ENCODE measurements around the gene ABHD5. TPM values are rescaled to one million over a fixed set of nuclear protein-coding genes. Genes with fewer than 3 reads are reported as not detected.

ABHD5 gene
- total RNA-seq, 1 donor from 2014 or later = 19.0 TPM

DNA sequence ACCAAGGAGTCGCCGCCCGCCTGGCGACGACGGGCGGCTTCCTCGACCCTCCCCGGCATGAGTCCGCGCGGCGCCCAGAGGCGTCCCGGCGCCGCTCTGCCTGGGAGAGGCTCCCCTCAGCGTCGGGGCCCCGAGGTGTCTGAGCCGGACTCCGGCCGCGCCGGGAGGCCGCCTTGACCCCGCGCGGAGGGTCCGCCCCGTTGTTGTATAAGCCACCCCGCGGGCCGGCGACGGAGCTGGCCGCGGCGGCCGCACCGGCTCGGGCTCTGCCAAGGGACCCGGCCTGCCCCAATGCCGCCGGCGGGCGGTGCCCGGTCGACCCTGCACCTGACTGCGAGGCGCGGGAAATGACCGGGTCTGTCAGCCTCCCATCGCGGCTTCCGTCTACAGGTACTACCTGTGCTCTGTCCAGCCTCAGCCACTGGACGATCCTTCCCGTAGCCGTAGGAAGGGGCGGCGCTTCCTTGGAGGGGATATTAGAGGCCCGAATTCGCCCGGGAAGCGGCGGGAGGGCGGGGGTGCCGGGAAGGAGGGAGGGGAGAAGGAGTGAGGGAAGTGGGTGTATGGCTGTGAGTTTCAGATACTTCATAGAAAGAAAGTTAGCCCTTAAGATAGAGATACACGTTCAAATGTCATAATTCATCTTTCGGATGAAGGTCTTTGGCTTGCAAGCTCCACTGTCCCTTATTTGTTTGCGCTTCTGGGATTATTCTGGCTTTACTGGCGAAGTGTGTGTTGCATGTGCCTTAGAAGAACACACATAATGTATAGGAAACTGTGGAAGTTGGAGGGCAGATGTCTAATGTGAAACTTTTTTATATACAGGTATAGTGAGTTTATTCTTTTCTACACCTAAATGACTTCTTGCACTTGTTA is 620 bp downstream of the ABHD5 start:
- peak; percentile 84 for DNase-seq
- Mint-ChIP-seq H3K36me3 (ENCODE audit: low read depth) (peaks cover 3% of the 10 kb centered on the region), H3K4me3 (peak overlapping the region; percentile 88), H3K27ac (peak overlapping the region; percentile 73), H3K27me3 (peaks cover 8% of the 10 kb centered on the region), H3K4me1 (peaks cover 33% of the 10 kb centered on the region), H3K9me3 (peaks cover 3% of the 10 kb centered on the region)
- intact Hi-C loops (cut with micrococcal nuclease) = loop anchor here (5.0 kb wide), 3 partner anchors 66 to 1071 kb away; partner anchors contain the start of genes KIAA1143, KIF15 and POMGNT2

DNA sequence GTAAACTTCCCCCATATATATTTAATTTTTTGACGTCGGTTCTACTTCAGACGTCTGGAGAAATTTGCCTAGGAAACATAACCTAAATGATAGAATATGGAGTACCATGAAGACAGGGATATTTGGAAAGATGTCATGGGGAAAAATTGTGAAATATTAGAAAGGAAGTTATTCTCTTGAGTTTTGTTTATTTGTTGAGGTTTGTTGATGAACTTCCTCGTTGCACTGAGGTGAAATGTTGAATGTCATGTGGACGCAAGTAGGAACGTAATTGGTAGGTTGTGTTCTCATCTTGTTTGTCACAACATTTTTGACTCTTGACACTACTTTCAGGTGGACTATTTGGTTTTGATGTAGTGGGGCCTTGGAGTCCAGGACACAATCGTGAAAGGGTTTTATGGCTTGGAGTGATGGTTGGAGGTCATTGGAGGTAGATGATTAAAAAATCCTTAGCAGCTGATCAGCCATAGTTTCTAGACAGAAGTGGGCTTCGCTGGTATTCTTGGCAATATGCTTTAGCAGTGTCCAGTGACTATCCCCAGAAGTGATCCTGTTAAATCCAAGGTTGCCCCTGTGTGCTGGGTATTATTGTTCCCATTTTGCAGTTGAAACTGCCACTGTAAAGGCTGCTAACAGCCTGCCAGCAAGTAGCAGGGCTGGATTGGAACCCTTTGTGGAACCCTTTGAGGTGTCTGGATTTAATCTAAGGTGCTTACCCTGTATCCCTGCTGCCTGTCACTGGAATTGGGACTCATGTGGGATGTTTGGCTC is 1.5 kb downstream of the ABHD5 start:
- Mint-ChIP-seq H3K27me3 (peaks cover 8% of the 10 kb centered on the region), H3K36me3 (ENCODE audit: low read depth) (peaks cover 4% of the 10 kb centered on the region), H3K4me1 (peaks cover 37% of the 10 kb centered on the region), H3K27ac (no peak overlapping the region), H3K9me3 (peaks cover 3% of the 10 kb centered on the region), H3K4me3 (peak overlapping the region; percentile 88)
- intact Hi-C loops (cut with micrococcal nuclease) = loop anchor here (5.0 kb wide), 3 partner anchors 65 to 1070 kb away; partner anchors contain the start of genes KIAA1143, KIF15 and POMGNT2
- peak; percentile 59 for DNase-seq

DNA sequence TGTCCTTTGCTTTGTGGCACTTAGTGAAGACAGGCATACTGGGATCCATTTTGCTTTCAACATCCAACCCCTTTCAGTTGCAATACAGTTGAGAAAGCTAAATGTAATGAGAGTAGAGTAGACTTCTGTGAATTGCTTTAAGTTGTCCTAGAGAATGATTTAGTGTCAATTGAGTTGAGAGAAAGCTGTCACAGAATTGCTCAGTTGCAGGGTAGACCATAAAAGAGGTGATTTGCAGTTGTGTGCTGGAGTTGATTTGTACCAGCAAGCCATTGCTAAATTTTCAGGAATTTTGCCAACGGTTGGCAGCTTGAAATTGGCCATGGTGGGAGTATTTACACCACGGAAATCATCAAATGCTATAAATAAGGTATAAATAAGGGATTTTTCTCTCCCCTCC is 2.2 kb downstream of the ABHD5 start:
- intact Hi-C loops (cut with micrococcal nuclease) = loop anchor here (5.0 kb wide), 3 partner anchors 64 to 1069 kb away; partner anchors contain the start of genes KIAA1143, KIF15 and POMGNT2
- Mint-ChIP-seq H3K4me1 (peaks cover 38% of the 10 kb centered on the region), H3K9me3 (no peaks in the 10 kb centered on the region), H3K4me3 (peak overlapping the region; percentile 88), H3K27ac (no peak overlapping the region), H3K36me3 (ENCODE audit: low read depth) (peaks cover 4% of the 10 kb centered on the region), H3K27me3 (peaks cover 8% of the 10 kb centered on the region)
- DNase-seq = no peak

DNA sequence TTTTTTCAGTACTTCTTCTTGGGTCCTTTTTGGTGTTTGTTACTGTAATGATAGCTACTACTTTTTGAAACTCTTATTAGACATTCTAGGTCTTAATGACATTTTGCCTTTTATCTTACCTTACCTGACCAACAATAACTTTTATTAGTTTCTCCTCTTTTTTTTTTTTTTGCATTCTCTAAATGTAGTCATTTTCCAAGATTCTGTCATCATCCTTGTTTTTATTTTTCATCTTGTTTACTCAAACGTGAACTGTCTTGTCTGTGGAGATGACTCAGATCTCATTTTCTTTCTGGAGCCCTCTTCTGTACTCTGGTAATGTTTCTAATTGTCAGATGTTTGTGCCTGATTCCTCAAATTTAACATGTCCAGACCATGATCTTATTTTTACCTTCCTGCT is 2.9 kb downstream of the ABHD5 start:
- intact Hi-C loops (cut with micrococcal nuclease) = loop anchor here (5.0 kb wide), 3 partner anchors 64 to 1069 kb away; partner anchors contain the start of genes KIAA1143, KIF15 and POMGNT2
- H3K36me3 Mint-ChIP-seq (ENCODE audit: low read depth) = peaks cover 4% of the 10 kb centered on the region

DNA sequence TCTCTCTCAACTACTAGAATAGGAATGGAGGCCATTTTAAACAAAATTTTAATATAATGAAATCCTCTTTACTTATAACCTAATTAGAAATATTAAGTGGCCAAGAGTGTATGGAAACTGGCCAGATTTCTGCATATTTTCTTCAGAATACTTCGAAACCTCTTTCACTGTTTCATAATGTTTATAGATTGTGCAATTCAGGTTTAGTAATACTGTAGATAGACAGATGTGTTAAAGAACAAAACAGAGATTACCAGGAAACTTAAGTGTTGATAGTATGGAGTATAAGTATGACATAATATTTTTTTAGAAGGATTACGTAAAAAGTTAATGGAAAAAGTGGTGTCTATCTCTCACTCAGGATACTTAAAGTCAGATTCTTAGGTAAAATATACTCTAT is 4.7 kb downstream of the ABHD5 start:
- no peak for DNase-seq
- no peaks in the 10 kb centered on the region for H3K9me3 Mint-ChIP-seq
- no peak overlapping the region for H3K4me3 Mint-ChIP-seq
- intact Hi-C loops (cut with micrococcal nuclease) = no loop called here
- H3K36me3 Mint-ChIP-seq (ENCODE audit: low read depth) = peaks cover 16% of the 10 kb centered on the region
- H3K4me1 Mint-ChIP-seq = peaks cover 39% of the 10 kb centered on the region
- H3K27ac Mint-ChIP-seq = no peak overlapping the region
- no peaks in the 10 kb centered on the region for H3K27me3 Mint-ChIP-seq

More for the DNA sequence above, 2.9 kb downstream of the ABHD5 start:
- H3K27me3 Mint-ChIP-seq = peaks cover 8% of the 10 kb centered on the region
- H3K27ac Mint-ChIP-seq = peak overlapping the region; percentile 69
- peak overlapping the region; percentile 31 for H3K4me3 Mint-ChIP-seq
- peaks cover 38% of the 10 kb centered on the region for H3K4me1 Mint-ChIP-seq
- no peaks in the 10 kb centered on the region for H3K9me3 Mint-ChIP-seq
- DNase-seq = no peak

DNA sequence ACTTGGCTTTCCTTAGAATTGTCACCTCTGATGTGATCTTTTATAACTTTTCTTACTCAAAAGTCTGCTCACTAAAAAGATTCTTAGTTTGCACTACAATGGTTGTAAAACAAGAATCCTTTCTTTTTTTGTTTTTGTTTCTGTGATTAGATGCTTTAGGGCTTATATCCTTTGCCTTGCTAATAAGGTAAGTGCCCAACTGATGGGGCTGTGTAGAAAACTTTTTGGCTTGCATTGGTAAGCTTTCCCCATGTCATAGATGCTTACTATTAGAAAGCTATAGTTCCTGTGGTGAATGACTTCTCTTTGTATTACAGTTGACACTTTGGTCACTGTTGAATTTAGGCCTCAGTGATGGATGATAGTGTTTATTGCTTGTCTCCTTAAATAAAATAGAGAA is 5.1 kb downstream of the ABHD5 start:
- peaks cover 38% of the 10 kb centered on the region for H3K4me1 Mint-ChIP-seq
- H3K9me3 Mint-ChIP-seq = no peaks in the 10 kb centered on the region
- no peak overlapping the region for H3K4me3 Mint-ChIP-seq
- no peak overlapping the region for H3K27ac Mint-ChIP-seq
- H3K36me3 Mint-ChIP-seq (ENCODE audit: low read depth) = peaks cover 14% of the 10 kb centered on the region
- H3K27me3 Mint-ChIP-seq = no peaks in the 10 kb centered on the region
- intact Hi-C loops (cut with micrococcal nuclease) = no loop called here
- DNase-seq = no peak

DNA sequence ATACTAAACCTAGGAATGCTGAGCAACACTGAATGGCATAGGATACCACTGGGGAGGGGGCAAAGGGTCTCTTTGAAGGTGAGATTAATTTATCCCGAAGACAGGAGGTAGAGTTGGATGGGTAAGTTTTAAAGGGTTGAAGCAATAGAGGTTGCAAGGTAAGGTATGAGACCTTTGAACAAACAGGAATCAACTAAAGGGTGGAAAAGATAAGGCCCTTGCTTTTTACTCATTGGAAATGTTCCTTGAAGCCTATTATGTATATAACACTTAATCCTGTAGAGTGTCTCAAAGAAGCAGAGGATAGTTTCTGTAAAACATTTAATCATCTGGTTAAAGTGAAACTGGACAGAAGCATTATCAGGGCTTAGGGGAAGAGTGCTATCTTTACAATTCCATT is 5.7 kb downstream of the ABHD5 start:
- no peak overlapping the region for H3K27ac Mint-ChIP-seq
- no peaks in the 10 kb centered on the region for H3K9me3 Mint-ChIP-seq
- no peak for DNase-seq
- no peaks in the 10 kb centered on the region for H3K27me3 Mint-ChIP-seq
- no peak overlapping the region for H3K4me3 Mint-ChIP-seq
- peaks cover 38% of the 10 kb centered on the region for H3K4me1 Mint-ChIP-seq
- intact Hi-C loops (cut with micrococcal nuclease) = no loop called here
- peaks cover 14% of the 10 kb centered on the region for H3K36me3 Mint-ChIP-seq (ENCODE audit: low read depth)

DNA sequence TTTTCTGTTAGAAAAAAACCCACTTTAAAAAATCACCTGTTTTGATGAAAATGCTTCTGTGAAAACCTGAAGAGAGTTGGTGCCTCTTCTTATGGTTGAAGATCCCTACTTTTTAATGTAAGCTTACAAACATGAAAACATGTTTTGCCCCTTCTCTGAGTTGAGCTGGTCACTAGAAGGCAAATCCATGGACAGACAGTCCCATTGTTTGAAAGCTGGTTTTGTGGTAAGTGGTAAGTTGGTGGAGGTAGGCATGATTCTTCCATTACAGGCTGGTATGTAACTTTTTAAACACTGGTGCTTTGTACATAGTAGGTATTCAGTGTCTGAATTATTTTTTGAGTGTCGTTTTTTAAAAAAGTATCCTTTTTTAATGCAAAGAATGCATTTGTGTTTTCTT is 6.1 kb downstream of the ABHD5 start:
- Mint-ChIP-seq H3K4me1 (peaks cover 34% of the 10 kb centered on the region), H3K36me3 (ENCODE audit: low read depth) (peaks cover 14% of the 10 kb centered on the region)
- intact Hi-C loops (cut with micrococcal nuclease) = no loop called here

DNA sequence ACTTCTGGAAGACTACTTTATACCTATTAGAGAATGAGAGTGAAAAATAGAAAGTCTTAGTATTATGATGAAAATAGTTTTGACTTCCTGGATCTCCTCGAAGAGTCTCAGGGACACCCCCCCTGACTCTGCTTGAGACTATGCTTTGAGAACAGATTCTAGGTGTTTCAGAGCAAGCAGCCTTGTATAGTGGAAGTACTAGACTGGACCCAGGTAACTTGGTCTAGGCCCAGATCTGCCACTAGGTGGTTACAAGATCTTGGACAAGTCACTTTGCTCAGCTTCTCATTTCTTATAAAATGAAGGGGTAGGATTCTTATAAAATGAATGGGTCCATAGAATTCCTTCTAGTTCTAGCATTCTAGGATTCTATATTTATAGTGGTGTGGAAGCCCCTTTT is 9.1 kb downstream of the ABHD5 start:
- peak; percentile 58 for DNase-seq
- H3K4me1 Mint-ChIP-seq = peaks cover 21% of the 10 kb centered on the region
- H3K27me3 Mint-ChIP-seq = no peaks in the 10 kb centered on the region
- peaks cover 25% of the 10 kb centered on the region for H3K36me3 Mint-ChIP-seq (ENCODE audit: low read depth)
- H3K27ac Mint-ChIP-seq = no peak overlapping the region
- no peak overlapping the region for H3K4me3 Mint-ChIP-seq
- intact Hi-C loops (cut with micrococcal nuclease) = no loop called here
- H3K9me3 Mint-ChIP-seq = no peaks in the 10 kb centered on the region

More for the DNA sequence above, 6.1 kb downstream of the ABHD5 start:
- Mint-ChIP-seq H3K27ac (no peak overlapping the region), H3K4me3 (no peak overlapping the region), H3K9me3 (no peaks in the 10 kb centered on the region), H3K27me3 (no peaks in the 10 kb centered on the region)
- DNase-seq = no peak

DNA sequence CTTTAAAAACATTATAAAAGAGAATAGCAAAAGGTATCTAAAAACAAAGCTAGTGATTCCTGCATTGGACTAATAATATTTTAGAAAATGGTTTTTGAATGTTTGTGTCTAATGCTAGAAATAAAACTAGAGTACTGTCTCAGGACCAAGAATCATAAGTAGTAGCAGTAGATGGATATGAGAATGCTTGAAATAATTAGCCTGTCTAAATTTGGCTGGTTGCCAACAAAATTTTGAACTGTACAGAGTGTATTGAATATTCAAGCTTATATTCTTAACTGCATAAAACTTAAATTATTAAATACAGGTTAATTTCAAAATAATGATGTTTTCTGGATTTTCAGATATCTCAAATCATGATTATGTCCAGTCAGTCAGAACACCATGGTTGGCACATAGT is 14.0 kb downstream of the ABHD5 start:
- peaks cover 10% of the 10 kb centered on the region for H3K4me1 Mint-ChIP-seq
- H3K27ac Mint-ChIP-seq = no peak overlapping the region
- H3K27me3 Mint-ChIP-seq = no peaks in the 10 kb centered on the region
- H3K9me3 Mint-ChIP-seq = no peaks in the 10 kb centered on the region
- no peak for DNase-seq
- peaks cover 16% of the 10 kb centered on the region for H3K36me3 Mint-ChIP-seq (ENCODE audit: low read depth)
- intact Hi-C loops (cut with micrococcal nuclease) = no loop called here
- H3K4me3 Mint-ChIP-seq = no peak overlapping the region

DNA sequence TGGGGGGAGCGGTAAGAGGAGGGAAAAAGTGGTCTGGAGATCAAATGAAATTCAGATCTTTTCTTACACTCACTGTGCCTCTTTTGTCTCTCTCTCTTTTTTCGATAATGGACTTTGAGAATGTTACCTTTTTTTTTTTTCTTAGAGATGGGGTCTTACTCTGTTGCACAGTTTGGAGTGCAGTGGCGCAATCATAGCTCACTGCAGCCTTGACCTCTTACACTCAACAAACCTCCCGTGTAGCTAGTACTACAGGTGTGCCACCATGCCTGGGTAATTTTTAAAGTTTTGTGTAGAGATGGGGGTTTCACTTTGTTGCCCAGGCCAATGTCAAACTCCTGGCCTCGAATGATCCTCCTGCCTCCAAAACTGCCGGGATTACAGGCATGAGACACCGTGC is 15.6 kb downstream of the ABHD5 start:
- Mint-ChIP-seq H3K4me1 (peaks cover 10% of the 10 kb centered on the region), H3K9me3 (no peaks in the 10 kb centered on the region), H3K27me3 (no peaks in the 10 kb centered on the region), H3K36me3 (ENCODE audit: low read depth) (peaks cover 13% of the 10 kb centered on the region), H3K27ac (no peak overlapping the region), H3K4me3 (no peak overlapping the region)
- intact Hi-C loops (cut with micrococcal nuclease) = no loop called here
- DNase-seq = no peak

DNA sequence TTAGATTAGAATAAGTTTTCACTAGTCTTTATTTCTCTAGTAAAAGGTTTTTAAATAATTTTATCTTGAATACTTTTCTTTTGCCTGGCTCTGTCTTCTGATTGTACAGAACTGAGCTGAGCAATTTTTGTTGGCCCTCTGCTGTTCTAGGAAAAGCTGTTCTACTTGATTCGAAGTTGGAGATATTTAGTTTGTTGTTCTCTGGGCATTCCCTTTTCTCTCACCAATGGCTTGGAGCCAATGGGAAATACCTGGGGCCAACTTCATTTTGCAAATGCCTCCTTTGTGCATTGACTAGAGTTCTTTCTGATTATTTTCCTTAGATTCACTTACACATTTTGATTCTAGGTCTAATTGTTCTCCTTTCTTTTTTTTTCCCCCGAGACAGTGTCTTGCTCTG is 16.5 kb downstream of the ABHD5 start:
- Mint-ChIP-seq H3K27me3 (no peaks in the 10 kb centered on the region), H3K36me3 (ENCODE audit: low read depth) (peaks cover 19% of the 10 kb centered on the region), H3K9me3 (no peaks in the 10 kb centered on the region), H3K4me3 (no peak overlapping the region), H3K4me1 (peaks cover 10% of the 10 kb centered on the region), H3K27ac (no peak overlapping the region)
- no peak for DNase-seq
- intact Hi-C loops (cut with micrococcal nuclease) = no loop called here

DNA sequence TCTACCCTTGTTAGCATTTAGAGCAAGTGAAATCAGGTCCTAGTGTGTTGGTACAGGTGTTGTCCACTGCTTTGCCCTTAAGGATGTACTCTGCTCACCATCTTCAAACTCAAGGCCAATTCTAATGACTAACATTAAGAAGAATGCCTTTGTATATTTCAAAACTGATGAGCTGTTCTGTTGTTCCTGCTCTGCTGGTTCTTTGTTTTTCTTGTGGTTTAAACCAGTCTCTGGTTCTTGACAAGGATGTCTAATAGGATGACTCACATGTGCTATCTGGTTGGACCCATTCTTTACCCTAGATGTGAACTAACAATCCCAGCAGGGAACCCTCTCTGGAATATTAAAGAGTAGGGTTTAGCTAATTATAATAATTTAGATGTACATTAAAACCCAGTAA is 17.3 kb downstream of the ABHD5 start:
- Mint-ChIP-seq H3K4me3 (no peak overlapping the region), H3K27me3 (no peaks in the 10 kb centered on the region), H3K9me3 (no peaks in the 10 kb centered on the region), H3K36me3 (ENCODE audit: low read depth) (peaks cover 21% of the 10 kb centered on the region), H3K27ac (no peak overlapping the region), H3K4me1 (peaks cover 10% of the 10 kb centered on the region)
- intact Hi-C loops (cut with micrococcal nuclease) = no loop called here
- no peak for DNase-seq

DNA sequence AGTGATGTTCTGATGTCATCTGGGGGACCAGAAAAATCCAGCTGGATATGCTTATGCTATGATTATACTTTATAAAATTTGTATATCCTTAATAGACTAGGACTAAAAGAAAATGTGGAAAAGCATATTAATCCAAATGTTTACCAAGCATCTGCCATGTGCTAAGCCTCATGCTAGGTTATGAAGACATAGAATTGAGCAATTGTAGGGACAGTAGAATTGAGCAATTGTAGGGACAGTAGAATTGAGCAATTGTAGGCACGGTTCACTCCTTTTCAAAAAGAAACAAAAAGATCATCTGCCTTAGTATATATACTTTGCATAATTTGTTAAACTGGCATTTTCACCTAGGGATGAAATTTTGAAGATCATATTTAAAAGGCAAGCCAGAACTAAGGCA is 18.3 kb downstream of the ABHD5 start:
- H3K27ac Mint-ChIP-seq = no peak overlapping the region
- peaks cover 27% of the 10 kb centered on the region for H3K36me3 Mint-ChIP-seq (ENCODE audit: low read depth)
- no peak overlapping the region for H3K4me3 Mint-ChIP-seq
- DNase-seq = no peak
- H3K4me1 Mint-ChIP-seq = peaks cover 10% of the 10 kb centered on the region
- H3K27me3 Mint-ChIP-seq = no peaks in the 10 kb centered on the region
- H3K9me3 Mint-ChIP-seq = no peaks in the 10 kb centered on the region
- intact Hi-C loops (cut with micrococcal nuclease) = no loop called here
